ENCODE results near the gene CORT.
A peak's percentile ranks its signal among the peaks of the same experiment; 100 is the strongest.
"Not testable (repeated sequence)": the region's sequence is repeated elsewhere in the genome, so short reads cannot be mapped to it uniquely, and the experiment has no call there.

CORT gene

GRCh38 chr1:10471411-10472219, 21.8 kb downstream of the CORT start:
- TF ChIP-seq JUND (IDR thresholded peaks at IDR 0.05; ENCODE audit: low read depth), result no peak
- in situ Hi-C loops (cut with HindIII; ENCODE audit: low pct_unique_long_range_greater_than_20kb, low sequenced_read_pairs), result no loop called here
- DNase-seq (ENCODE audit: low read depth in 1 of 2, low spot score in 1 of 2), result no peak

- TF ChIP-seq JUND (IDR thresholded peaks at IDR 0.05; ENCODE audit: low read depth), result no peak
- peak; percentile 84 to 93 for DNase-seq (ENCODE audit: low read depth in 1 of 2, low spot score in 1 of 2)
- in situ Hi-C loops (cut with HindIII; ENCODE audit: low pct_unique_long_range_greater_than_20kb, low sequenced_read_pairs), result no loop called here
Measured at GRCh38 chr1:10472220-10473144, 22.7 kb downstream of the CORT start, which contains the start of gene DFFA. TSS of gene DFFA (minus strand) at chr1:10472529. CDS start at chr1:10472458, 71 bp downstream.

GRCh38 chr1:10473145-10473765, 23.4 kb downstream of the CORT start:
- DNase-seq (ENCODE audit: low read depth in 1 of 2, low spot score in 1 of 2), result no peak
- TF ChIP-seq JUND (IDR thresholded peaks at IDR 0.05; ENCODE audit: low read depth), result no peak
- in situ Hi-C loops (cut with HindIII; ENCODE audit: low pct_unique_long_range_greater_than_20kb, low sequenced_read_pairs), result no loop called here

- in situ Hi-C loops (cut with HindIII; ENCODE audit: low pct_unique_long_range_greater_than_20kb, low sequenced_read_pairs); DNase-seq (ENCODE audit: low read depth in 1 of 2, low spot score in 1 of 2): not testable (repeated sequence)
Measured at GRCh38 chr1:10474309-10474612, 24.4 kb downstream of the CORT start.

- DNase-seq (ENCODE audit: low read depth in 1 of 2, low spot score in 1 of 2), result peak; percentile 75 to 88
- TF ChIP-seq JUND (IDR thresholded peaks at IDR 0.05; ENCODE audit: low read depth), result no peak
- in situ Hi-C loops (cut with HindIII; ENCODE audit: low pct_unique_long_range_greater_than_20kb, low sequenced_read_pairs), result no loop called here
Measured at GRCh38 chr1:10474613-10475507, 25.0 kb downstream of the CORT start, which contains the start of gene PEX14. TSS of gene PEX14 (plus strand) at chr1:10474950. CDS start at chr1:10474967, 17 bp downstream.

- DNase-seq (ENCODE audit: low read depth in 1 of 2, low spot score in 1 of 2), result no peak
- TF ChIP-seq JUND (IDR thresholded peaks at IDR 0.05; ENCODE audit: low read depth), result no peak
- in situ Hi-C loops (cut with HindIII; ENCODE audit: low pct_unique_long_range_greater_than_20kb, low sequenced_read_pairs), result no loop called here
Measured at GRCh38 chr1:10475510-10475909, 25.7 kb downstream of the CORT start.

- no peak for DNase-seq (ENCODE audit: low read depth in 1 of 2, low spot score in 1 of 2)
- in situ Hi-C loops (cut with HindIII; ENCODE audit: low pct_unique_long_range_greater_than_20kb, low sequenced_read_pairs), result no loop called here
Measured at GRCh38 chr1:10479296-10479695, 29.5 kb downstream of the CORT start.

GRCh38 chr1:10480614-10481013, 30.8 kb downstream of the CORT start:
- no peak for DNase-seq (ENCODE audit: low read depth in 1 of 2, low spot score in 1 of 2)
- in situ Hi-C loops (cut with HindIII; ENCODE audit: low pct_unique_long_range_greater_than_20kb, low sequenced_read_pairs), result no loop called here

More at GRCh38 chr1:10479296-10479695, 29.5 kb downstream of the CORT start:
- TF ChIP-seq JUND (IDR thresholded peaks at IDR 0.05; ENCODE audit: low read depth), result no peak

GRCh38 chr1:10484521-10484920, 34.7 kb downstream of the CORT start:
- DNase-seq (ENCODE audit: low read depth in 1 of 2, low spot score in 1 of 2), result no peak
- TF ChIP-seq JUND (IDR thresholded peaks at IDR 0.05; ENCODE audit: low read depth), result no peak
- in situ Hi-C loops (cut with HindIII; ENCODE audit: low pct_unique_long_range_greater_than_20kb, low sequenced_read_pairs), result no loop called here

More at GRCh38 chr1:10480614-10481013, 30.8 kb downstream of the CORT start:
- TF ChIP-seq JUND (IDR thresholded peaks at IDR 0.05; ENCODE audit: low read depth), result no peak

GRCh38 chr1:10489291-10490055, 39.6 kb downstream of the CORT start:
- in situ Hi-C loops (cut with HindIII; ENCODE audit: low pct_unique_long_range_greater_than_20kb, low sequenced_read_pairs), result no loop called here
- TF ChIP-seq JUND (IDR thresholded peaks at IDR 0.05; ENCODE audit: low read depth), result no peak

More at GRCh38 chr1:10489291-10490055, 39.6 kb downstream of the CORT start:
- no peak for DNase-seq (ENCODE audit: low read depth in 1 of 2, low spot score in 1 of 2)

Data from T47D (cell line).